Breast epithelium (tissue), 3 donors: ENCODE measurements around the gene RAPGEF4.

Source experiments
- CTCF ChIP-seq, 3 donors: fragments of 450-650 bp; IDR thresholded peaks; one replicate each; pipeline ENCODE4 v1.5.1; 2016 to 2017; ENCODE audit warnings: antibody characterized with exemption in 3 of 3, mild to moderate bottlenecking in 3 of 3, moderate library complexity in 3 of 3
- POLR2A ChIP-seq: fragments of 450-650 bp; IDR thresholded peaks from one replicate; pipeline ENCODE4 v1.6.1; 2016; ENCODE audit warnings: antibody characterized with exemption, mild to moderate bottlenecking, moderate library complexity
- POLR2AphosphoS5 ChIP-seq, 3 donors: sonication (generic); formaldehyde crosslinking; IDR thresholded peaks; one replicate each; pipeline ENCODE4 v1.6.1; 2017; ENCODE audit warnings: antibody characterized with exemption in 3 of 3

- TF ChIP-seq CTCF (IDR thresholded peaks at IDR 0.05) (peak in 1 of 3 donors; percentile 61), POLR2A (no peak), POLR2AphosphoS5 (IDR thresholded peaks at IDR 0.05) (no peak)
These were observed 236.5 kb downstream of the RAPGEF4 start for GRCh38 chr2:172972005-172972619.
